Measurements from ENCODE around the gene NRBP1.

The NRBP1 gene

DNA sequence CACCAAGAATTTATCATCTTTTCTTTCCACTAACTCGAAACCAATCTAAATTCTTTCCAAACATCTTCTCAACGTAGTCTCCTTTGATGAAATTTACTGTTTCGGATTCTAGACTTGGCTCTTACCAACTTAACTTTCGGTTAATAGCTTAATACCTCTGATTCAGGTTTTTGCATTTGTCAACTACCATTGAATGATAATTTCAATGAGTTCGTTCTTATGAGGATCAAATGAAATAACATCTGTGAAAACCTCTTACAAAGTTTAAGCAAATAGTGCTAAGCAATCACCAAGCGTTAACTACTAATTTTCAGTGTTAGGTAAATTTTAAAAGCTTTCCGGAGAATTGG is 593 bp upstream of the NRBP1 start:
- Histone ChIP-seq H3K27me3 (ENCODE audit: insufficient read depth, poor library complexity, severe bottlenecking) (no peaks in the 10 kb centered on the region), H3K27ac (replicated peaks) (peak overlapping the region; percentile 93), H3K4me3 (replicated peaks; ENCODE audit: insufficient read depth, low read length) (peak overlapping the region; percentile 99)
- TF ChIP-seq GABPA (IDR thresholded peaks at IDR 0.05; ENCODE audit: low read depth) (no peak), POLR2AphosphoS5 (IDR thresholded peaks at IDR 0.05; ENCODE audit: low read depth) (no peak), SPI1 (IDR thresholded peaks at IDR 0.05; ENCODE audit: borderline replicate concordance, low read depth) (no peak)
- TF ChIP-seq, protein P1, sequence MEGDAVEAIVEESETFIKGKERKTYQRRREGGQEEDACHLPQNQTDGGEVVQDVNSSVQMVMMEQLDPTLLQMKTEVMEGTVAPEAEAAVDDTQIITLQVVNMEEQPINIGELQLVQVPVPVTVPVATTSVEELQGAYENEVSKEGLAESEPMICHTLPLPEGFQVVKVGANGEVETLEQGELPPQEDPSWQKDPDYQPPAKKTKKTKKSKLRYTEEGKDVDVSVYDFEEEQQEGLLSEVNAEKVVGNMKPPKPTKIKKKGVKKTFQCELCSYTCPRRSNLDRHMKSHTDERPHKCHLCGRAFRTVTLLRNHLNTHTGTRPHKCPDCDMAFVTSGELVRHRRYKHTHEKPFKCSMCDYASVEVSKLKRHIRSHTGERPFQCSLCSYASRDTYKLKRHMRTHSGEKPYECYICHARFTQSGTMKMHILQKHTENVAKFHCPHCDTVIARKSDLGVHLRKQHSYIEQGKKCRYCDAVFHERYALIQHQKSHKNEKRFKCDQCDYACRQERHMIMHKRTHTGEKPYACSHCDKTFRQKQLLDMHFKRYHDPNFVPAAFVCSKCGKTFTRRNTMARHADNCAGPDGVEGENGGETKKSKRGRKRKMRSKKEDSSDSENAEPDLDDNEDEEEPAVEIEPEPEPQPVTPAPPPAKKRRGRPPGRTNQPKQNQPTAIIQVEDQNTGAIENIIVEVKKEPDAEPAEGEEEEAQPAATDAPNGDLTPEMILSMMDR (IDR thresholded peaks at IDR 0.05; ENCODE audit: insufficient read depth, low read length) = no peak
- TF ChIP-seq, protein P2, sequence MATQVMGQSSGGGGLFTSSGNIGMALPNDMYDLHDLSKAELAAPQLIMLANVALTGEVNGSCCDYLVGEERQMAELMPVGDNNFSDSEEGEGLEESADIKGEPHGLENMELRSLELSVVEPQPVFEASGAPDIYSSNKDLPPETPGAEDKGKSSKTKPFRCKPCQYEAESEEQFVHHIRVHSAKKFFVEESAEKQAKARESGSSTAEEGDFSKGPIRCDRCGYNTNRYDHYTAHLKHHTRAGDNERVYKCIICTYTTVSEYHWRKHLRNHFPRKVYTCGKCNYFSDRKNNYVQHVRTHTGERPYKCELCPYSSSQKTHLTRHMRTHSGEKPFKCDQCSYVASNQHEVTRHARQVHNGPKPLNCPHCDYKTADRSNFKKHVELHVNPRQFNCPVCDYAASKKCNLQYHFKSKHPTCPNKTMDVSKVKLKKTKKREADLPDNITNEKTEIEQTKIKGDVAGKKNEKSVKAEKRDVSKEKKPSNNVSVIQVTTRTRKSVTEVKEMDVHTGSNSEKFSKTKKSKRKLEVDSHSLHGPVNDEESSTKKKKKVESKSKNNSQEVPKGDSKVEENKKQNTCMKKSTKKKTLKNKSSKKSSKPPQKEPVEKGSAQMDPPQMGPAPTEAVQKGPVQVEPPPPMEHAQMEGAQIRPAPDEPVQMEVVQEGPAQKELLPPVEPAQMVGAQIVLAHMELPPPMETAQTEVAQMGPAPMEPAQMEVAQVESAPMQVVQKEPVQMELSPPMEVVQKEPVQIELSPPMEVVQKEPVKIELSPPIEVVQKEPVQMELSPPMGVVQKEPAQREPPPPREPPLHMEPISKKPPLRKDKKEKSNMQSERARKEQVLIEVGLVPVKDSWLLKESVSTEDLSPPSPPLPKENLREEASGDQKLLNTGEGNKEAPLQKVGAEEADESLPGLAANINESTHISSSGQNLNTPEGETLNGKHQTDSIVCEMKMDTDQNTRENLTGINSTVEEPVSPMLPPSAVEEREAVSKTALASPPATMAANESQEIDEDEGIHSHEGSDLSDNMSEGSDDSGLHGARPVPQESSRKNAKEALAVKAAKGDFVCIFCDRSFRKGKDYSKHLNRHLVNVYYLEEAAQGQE (IDR thresholded peaks at IDR 0.05; ENCODE audit: insufficient replicate concordance, low read depth) = no peak
- DNase-seq (ENCODE audit: low read depth in 1 of 2, low spot score in 1 of 2) = no peak

DNA sequence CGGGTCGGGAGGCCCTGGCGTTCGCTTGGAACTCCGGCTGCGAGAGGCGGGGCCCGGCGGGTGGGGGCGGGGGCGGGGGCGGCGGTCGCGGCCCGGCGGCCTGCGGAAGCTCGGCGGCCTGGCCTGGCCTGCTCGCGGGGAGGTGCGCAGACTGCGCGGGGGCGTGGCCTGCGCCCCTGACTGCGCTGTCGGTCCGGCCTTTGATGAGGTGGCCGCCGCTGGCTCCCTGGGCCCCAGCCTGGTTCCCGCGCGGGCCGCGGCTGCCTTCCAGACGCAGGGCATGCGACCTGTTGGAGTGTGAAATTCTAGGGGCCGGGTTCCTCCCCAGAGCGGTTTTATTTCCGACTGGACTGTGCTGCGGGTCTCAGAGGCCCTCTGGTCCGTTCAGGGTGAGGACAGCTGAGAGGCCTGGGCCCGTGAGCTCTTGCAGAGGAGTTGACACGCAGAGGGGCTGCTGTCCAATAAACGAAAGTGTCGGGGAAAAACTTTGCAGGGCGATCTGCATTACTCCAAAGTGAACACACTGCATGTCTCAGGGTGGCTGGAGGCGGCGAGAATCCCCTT is 629 bp downstream of the NRBP1 start:
- DNase-seq (ENCODE audit: low read depth in 1 of 2, low spot score in 1 of 2) = peak; percentile 66 to 82
- H3K27ac ChIP-seq (replicated peaks) = peak overlapping the region; percentile 93
- no peaks in the 10 kb centered on the region for H3K27me3 ChIP-seq (ENCODE audit: insufficient read depth, poor library complexity, severe bottlenecking)
- peak overlapping the region; percentile 99 for H3K4me3 ChIP-seq (replicated peaks; ENCODE audit: insufficient read depth, low read length)
- TF ChIP-seq, protein P1 (IDR thresholded peaks at IDR 0.05; ENCODE audit: insufficient read depth, low read length) = no peak
- TF ChIP-seq POLR2AphosphoS5 (IDR thresholded peaks at IDR 0.05; ENCODE audit: low read depth) (no peak; the same call in 1 of the 2 replicates), SPI1 (IDR thresholded peaks at IDR 0.05; ENCODE audit: borderline replicate concordance, low read depth) (no peak)
- TF ChIP-seq, protein P2 (IDR thresholded peaks at IDR 0.05; ENCODE audit: insufficient replicate concordance, low read depth) = peak; percentile 60

DNA sequence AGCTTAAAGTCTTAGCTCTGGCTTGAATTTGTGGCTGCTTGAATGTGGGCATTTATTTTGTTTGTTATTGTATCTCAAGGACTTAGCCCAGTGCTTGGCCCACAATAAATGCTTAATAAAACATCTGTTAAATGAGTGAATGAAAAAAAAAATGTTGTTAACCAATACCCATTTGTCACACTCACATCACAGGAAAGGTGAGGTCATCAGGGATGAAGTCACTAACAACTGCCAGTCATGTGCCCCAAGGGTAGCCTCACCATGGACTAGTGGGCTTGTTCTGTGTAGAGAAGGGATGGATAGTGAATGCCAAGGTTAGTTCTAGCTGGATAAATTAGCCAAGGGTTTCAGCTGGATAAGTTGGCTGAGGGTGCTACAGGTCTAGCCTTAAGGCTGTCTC is 3.0 kb downstream of the NRBP1 start:
- no peak for DNase-seq (ENCODE audit: low read depth in 1 of 2, low spot score in 1 of 2)
- TF ChIP-seq GABPA (IDR thresholded peaks at IDR 0.05; ENCODE audit: low read depth) (no peak), POLR2AphosphoS5 (IDR thresholded peaks at IDR 0.05; ENCODE audit: low read depth) (no peak), SPI1 (IDR thresholded peaks at IDR 0.05; ENCODE audit: borderline replicate concordance, low read depth) (no peak)
- TF ChIP-seq, protein P1 (IDR thresholded peaks at IDR 0.05; ENCODE audit: insufficient read depth, low read length) = no peak
- TF ChIP-seq, protein P2 (IDR thresholded peaks at IDR 0.05; ENCODE audit: insufficient replicate concordance, low read depth) = no peak
- no peaks in the 10 kb centered on the region for H3K27me3 ChIP-seq (ENCODE audit: insufficient read depth, poor library complexity, severe bottlenecking)
- H3K4me3 ChIP-seq (replicated peaks; ENCODE audit: insufficient read depth, low read length) = no peak overlapping the region
- H3K27ac ChIP-seq (replicated peaks) = no peak overlapping the region

Data from HL-60 (cell line).